HCT116 (cell line): ENCODE data around the gene KCNIP3. TPM values are rescaled to one million over a fixed set of nuclear protein-coding genes. Genes with fewer than 3 reads are reported as not detected.

Experiments
- ATAC-seq: fragments of 200-7000 bp; cut with Tn5 transposase; 2 replicates; pipeline ENCODE4 v1.9.1; 2020; ENCODE audit warnings: mild to moderate bottlenecking, moderate library complexity
- BruUV-seq: library from RNA; stranded (reverse); fragments of 400-500 nt; replicated peaks from 2 replicates; lab custom pipeline; 2021; lab: Mats Ljungman, UMichigan
- CTCF ChIA-PET: fragments of 300-600 bp; sonication (Branson Sonifier 250); formaldehyde crosslinking; loops from one replicate; lab custom pipeline; 2021; ENCODE audit warnings: antibody characterized with exemption; lab: Charles Lee
- POLR2A ChIA-PET: fragments of 300-600, 350-600 bp; sonication (Branson Sonifier 250); formaldehyde crosslinking; loops from one replicate; lab custom pipeline; 2021; ENCODE audit warnings: antibody characterized with exemption; lab: Charles Lee
- RAD21 ChIA-PET, 2 experiments: fragments of 300-600 bp; sonication (Branson Sonifier 250); formaldehyde crosslinking; loops; one replicate each; lab custom pipeline; 2023; ENCODE audit warnings: low total read pairs in 2 of 2; ENCODE audit not compliant: uncharacterized antibody in 2 of 2, unreplicated experiment in 2 of 2, low non-redundant PET in 1 of 2; lab: Charles Lee
- DNase-seq: peaks from one replicate; pipeline ENCODE4 v3.0.0-alpha.2; 2010; ENCODE audit warnings: low read depth, low spot score
- H2AFZ ChIP-seq: fragments of 200-600 bp; shearing (Covaris generic), sonication (generic); 2 replicates; pipeline ENCODE4 v1.6.1; 2017; ENCODE audit warnings: low read depth, mixed run types, mixed read lengths, antibody characterized with exemption, low read length; ENCODE audit not compliant: poor library complexity, severe bottlenecking
- H3K27ac ChIP-seq: 2 replicates; pipeline ENCODE4 v1.5.1; 2012; ENCODE audit warnings: low read depth, low read length
- H3K27me3 ChIP-seq: fragments of 200-600 bp; sonication (generic); 2 replicates; pipeline ENCODE4 v1.6.1; 2016; ENCODE audit warnings: mixed run types, low read length, mixed read lengths; ENCODE audit not compliant: insufficient read depth
- H3K36me3 ChIP-seq, 2 experiments: fragments of 200-500 bp in 1 of 2; fragments of 200-600 bp in 1 of 2; sonication (Bioruptor generic) in 1 of 2; sonication (generic) in 1 of 2; 2 replicates each; pipeline versions ENCODE4 v1.5.1 to v1.6.1; 2014 to 2016; ENCODE audit warnings: low read length in 2 of 2, inconsistent platforms in 1 of 2, mixed read lengths in 1 of 2, mixed run types in 1 of 2; ENCODE audit not compliant: insufficient read depth in 2 of 2, control insufficient read depth in 1 of 2
- H3K4me1 ChIP-seq, 2 experiments: fragments of 200-600 bp in 1 of 2; sonication (generic) in 1 of 2; 2 replicates each; pipeline versions ENCODE4 v1.5.1 to v1.6.1; 2012 to 2017; ENCODE audit warnings: low read length in 2 of 2, inconsistent platforms in 1 of 2, mild to moderate bottlenecking in 1 of 2, mixed read lengths in 1 of 2, mixed run types in 1 of 2, moderate library complexity in 1 of 2; ENCODE audit not compliant: insufficient read depth in 2 of 2, control insufficient read depth in 1 of 2
- H3K4me2 ChIP-seq: fragments of 200-600 bp; sonication (generic); 2 replicates; pipeline ENCODE4 v1.6.1; 2017; ENCODE audit warnings: mixed run types, low read length, mixed read lengths
- H3K4me3 ChIP-seq, 2 experiments: fragments of 200-600 bp in 1 of 2; sonication (generic) in 1 of 2; replicated peaks in 1 of 2; 2 replicates each; pipeline ENCODE4 v1.5.1; 2011 to 2016; ENCODE audit warnings: low read length in 2 of 2, control low read depth in 1 of 2, low read depth in 1 of 2, mild to moderate bottlenecking in 1 of 2, mixed read lengths in 1 of 2, mixed run types in 1 of 2
- H3K79me2 ChIP-seq: fragments of 200-600 bp; sonication (generic); 2 replicates; pipeline ENCODE4 v1.6.1; 2017; ENCODE audit warnings: mild to moderate bottlenecking, mixed run types, low read length, moderate library complexity, mixed read lengths; ENCODE audit not compliant: insufficient read depth
- H3K9ac ChIP-seq: fragments of 200-600 bp; sonication (generic); 2 replicates; pipeline ENCODE4 v1.6.1; 2016; ENCODE audit warnings: low read length, mixed read lengths
- H3K9me2 ChIP-seq: fragments of 200-600 bp; sonication (generic), shearing (Covaris generic); 2 replicates; pipeline ENCODE4 v1.6.1; 2017; ENCODE audit warnings: mixed run types, mild to moderate bottlenecking, moderate library complexity; ENCODE audit not compliant: insufficient read depth
- H3K9me3 ChIP-seq, 2 experiments: fragments of 200-500 bp in 1 of 2; fragments of 200-600 bp in 1 of 2; sonication (Bioruptor generic) in 1 of 2; sonication (generic) in 1 of 2; 2 replicates each; pipeline ENCODE4 v1.6.1; 2014 to 2017; ENCODE audit warnings: low read length in 2 of 2, mixed read lengths in 2 of 2, inconsistent platforms in 1 of 2, low read depth in 1 of 2, mild to moderate bottlenecking in 1 of 2, mixed run types in 1 of 2, moderate library complexity in 1 of 2; ENCODE audit not compliant: control insufficient read depth in 1 of 2, insufficient read depth in 1 of 2
- H4K20me1 ChIP-seq: fragments of 200-600 bp; sonication (generic), shearing (Covaris generic); 2 replicates; pipeline ENCODE4 v1.6.1; 2017; ENCODE audit warnings: mixed run types, mild to moderate bottlenecking, moderate library complexity; ENCODE audit not compliant: insufficient read depth
- EGR1 ChIP-seq: IDR thresholded peaks from 2 replicates; pipeline ENCODE4 v1.6.1; 2012; ENCODE audit warnings: low read depth
- EZH2phosphoT487 ChIP-seq: fragments of 200-600 bp; IDR thresholded peaks from 2 replicates; pipeline ENCODE4 v1.6.1; 2018; ENCODE audit warnings: antibody characterized with exemption, borderline replicate concordance
- FOSL1 ChIP-seq: IDR thresholded peaks from 2 replicates; pipeline ENCODE4 v1.6.1; 2012; ENCODE audit warnings: low read depth
- MAX ChIP-seq: IDR thresholded peaks from 2 replicates; pipeline ENCODE4 v1.6.1; 2012
- POLR2AphosphoS5 ChIP-seq: IDR thresholded peaks from 2 replicates; pipeline ENCODE4 v1.6.1; 2011; ENCODE audit warnings: mild to moderate bottlenecking, low read depth, low read length, moderate library complexity
- RAD21 ChIP-seq: IDR thresholded peaks from 2 replicates; pipeline ENCODE4 v1.6.1; 2012; ENCODE audit warnings: low read depth, mild to moderate bottlenecking
- REST ChIP-seq: IDR thresholded peaks from 2 replicates; pipeline ENCODE4 v1.6.1; 2012; ENCODE audit warnings: low read depth
- SIN3A ChIP-seq: IDR thresholded peaks from 2 replicates; pipeline ENCODE4 v1.6.1; 2012; ENCODE audit warnings: low read depth
- YY1 ChIP-seq: IDR thresholded peaks from 2 replicates; pipeline ENCODE4 v1.6.1; 2011; ENCODE audit warnings: low read length, low read depth, moderate library complexity, mild to moderate bottlenecking; ENCODE audit not compliant: insufficient replicate concordance; ENCODE audit errors: extremely low read depth
- ZNF274 ChIP-seq: fragments of 200-500 bp; sonication (Bioruptor generic); IDR thresholded peaks from 2 replicates; pipeline ENCODE4 v1.6.1; 2014; ENCODE audit warnings: mild to moderate bottlenecking, low read depth, low read length, inconsistent platforms
- intact Hi-C: fragments of 100-400 bp; cut with micrococcal nuclease; formaldehyde crosslinking; loops from 2 replicates; pipeline ENCODE4 v1.10.0; 2022
- total RNA-seq: library from RNA; stranded (reverse); gene quantifications from one replicate; pipeline ENCODE4 v1.2.1, GENCODE V29; 2021; ENCODE audit not compliant: unreplicated experiment

The KCNIP3 gene
- total RNA-seq, 1 experiment from 2014 or later = 3.1 TPM

- Histone ChIP-seq H3K27me3 (no peaks in the 10 kb centered on the region), H3K4me3 (no peak overlapping the region), H4K20me1 (no peaks in the 10 kb centered on the region), H2AFZ (no peak overlapping the region), H3K4me1 (peaks cover 10 to 20% of the 10 kb centered on the region in 2 experiments; a peak in 2 of 4 replicates), H3K79me2 (no peaks in the 10 kb centered on the region), H3K9me3 (no peaks in the 10 kb centered on the region), H3K27ac (no peak overlapping the region), H3K9me2 (no peaks in the 10 kb centered on the region), H3K4me2 (no peak overlapping the region), H3K9ac (no peak overlapping the region), H3K36me3 (no peaks in the 10 kb centered on the region)
- POLR2A ChIA-PET = no interaction called here
- RAD21 ChIA-PET = no interaction called here
- no TSS peak for BruUV-seq
- DNase-seq (no peak), ATAC-seq (no peak)
- intact Hi-C loops = no loop called here
- CTCF ChIA-PET = interaction anchor here (2.2 kb wide), 1 partner anchor 80 kb away, joined by 24 read pairs; no protein-coding TSS in a partner anchor
- TF ChIP-seq MAX = no peak
- TF ChIP-seq RAD21 = no peak
- TF ChIP-seq EGR1 = no peak
- TF ChIP-seq SIN3A = no peak
- no peak for TF ChIP-seq ZNF274
- no peak for TF ChIP-seq POLR2AphosphoS5
- no peak for TF ChIP-seq YY1
- TF ChIP-seq EZH2phosphoT487 = no peak
- TF ChIP-seq FOSL1 = no peak
- TF ChIP-seq REST = no peak
Observed at GRCh38 chr2:95311815-95312542, 14.8 kb downstream of the KCNIP3 start.
